Transverse colon (tissue), 4 donors: ENCODE measurements around the gene SUPT5H. TPM values are rescaled to one million over a fixed set of nuclear protein-coding genes. Genes with fewer than 3 reads are reported as not detected.
A peak's percentile ranks its signal among the peaks of the same experiment; 100 is the strongest.

ENCODE experiments used
- DNase-seq: peaks from one replicate; pipeline ENCODE4 v3.0.0-alpha.2; 2019
- H3K27ac ChIP-seq, 4 donors: fragments of 200-600 bp; sonication (generic); 2 replicates each; pipeline ENCODE4 v1.5.1; 2016 to 2018; ENCODE audit warnings: inconsistent platforms in 4 of 4
- H3K27me3 ChIP-seq: fragments of 200-600 bp; sonication (generic); 2 replicates; pipeline ENCODE4 v1.5.1; 2017; ENCODE audit warnings: inconsistent platforms
- H3K36me3 ChIP-seq, 4 donors: fragments of 200-600 bp; sonication (generic); 2 replicates each; pipeline ENCODE4 v1.5.1; 2017 to 2019; ENCODE audit warnings: inconsistent platforms in 4 of 4
- H3K4me1 ChIP-seq, 4 donors: fragments of 200-600 bp; sonication (generic); 2 replicates each; pipeline ENCODE4 v1.5.1; 2017 to 2020; ENCODE audit warnings: inconsistent platforms in 4 of 4
- H3K4me3 ChIP-seq, 4 donors: fragments of 200-600 bp; sonication (generic); 1 replicate in 1 of 4; 2 replicates in 3 of 4; pipeline versions ENCODE4 v1.5.1 to v1.6.1; 2017 to 2019; ENCODE audit warnings: inconsistent platforms in 4 of 4
- H3K9me3 ChIP-seq, 2 donors: fragments of 200-600 bp; sonication (generic); 2 replicates each; pipeline ENCODE4 v1.5.1; 2017 to 2019; ENCODE audit warnings: inconsistent platforms in 2 of 2
- CTCF ChIP-seq, 5 experiments: fragments of 200-600 bp in 3 of 5; fragments of 450-650 bp in 2 of 5; sonication (generic) in 3 of 5; IDR thresholded peaks; 1 replicate in 2 of 5; 2 replicates in 3 of 5; pipeline ENCODE4 v1.5.1; 2016 to 2017; ENCODE audit warnings: antibody characterized with exemption in 5 of 5, inconsistent platforms in 3 of 5, mild to moderate bottlenecking in 2 of 5, moderate library complexity in 1 of 5
- EP300 ChIP-seq: sonication (generic); formaldehyde crosslinking; IDR thresholded peaks from one replicate; pipeline ENCODE4 v1.6.1; 2017; ENCODE audit warnings: antibody characterized with exemption, low read depth
- POLR2A ChIP-seq: fragments of 450-650 bp; IDR thresholded peaks from one replicate; pipeline ENCODE4 v1.6.1; 2016; ENCODE audit warnings: antibody characterized with exemption, mild to moderate bottlenecking, moderate library complexity
- POLR2AphosphoS5 ChIP-seq, 3 donors: sonication (generic); formaldehyde crosslinking; IDR thresholded peaks; one replicate each; pipeline ENCODE4 v1.6.1; 2016; ENCODE audit warnings: antibody characterized with exemption in 3 of 3
- WGBS, 2 donors: methylation state at CpG; one replicate each; pipeline ENCODE4 v1.1.5; 2018; ENCODE audit warnings: low coverage in 1 of 2; 5-methylcytosine and 5-hydroxymethylcytosine counted together
- in situ Hi-C, 4 donors: fragments of 200-750 bp; cut with MboI; loops; one replicate each; pipeline versions ENCODE4 v1.15.0 to v1.15.1; 2017; ENCODE audit warnings: low sequenced_read_pairs in 3 of 4, low pct_ligation_motif_present in 1 of 4, low pct_unique_long_range_greater_than_20kb in 1 of 4
- intact Hi-C: fragments of 100-400 bp; cut with DNase I; formaldehyde crosslinking; loops from one replicate; pipeline ENCODE4 v1.15.1; 2023; ENCODE audit warnings: low total_unique reads
- total RNA-seq, 4 donors: library from RNA; depleted of rRNA; stranded (reverse); fragments of >200 nt; gene quantifications; one replicate each; pipeline ENCODE4 v1.1.0, GENCODE V29; 2016

The SUPT5H gene
- total RNA-seq: 100 to 1,000 TPM in 3 of 4 donors, 10 to 100 TPM in 1; 97.1 to 161 (median 125) TPM

DNA sequence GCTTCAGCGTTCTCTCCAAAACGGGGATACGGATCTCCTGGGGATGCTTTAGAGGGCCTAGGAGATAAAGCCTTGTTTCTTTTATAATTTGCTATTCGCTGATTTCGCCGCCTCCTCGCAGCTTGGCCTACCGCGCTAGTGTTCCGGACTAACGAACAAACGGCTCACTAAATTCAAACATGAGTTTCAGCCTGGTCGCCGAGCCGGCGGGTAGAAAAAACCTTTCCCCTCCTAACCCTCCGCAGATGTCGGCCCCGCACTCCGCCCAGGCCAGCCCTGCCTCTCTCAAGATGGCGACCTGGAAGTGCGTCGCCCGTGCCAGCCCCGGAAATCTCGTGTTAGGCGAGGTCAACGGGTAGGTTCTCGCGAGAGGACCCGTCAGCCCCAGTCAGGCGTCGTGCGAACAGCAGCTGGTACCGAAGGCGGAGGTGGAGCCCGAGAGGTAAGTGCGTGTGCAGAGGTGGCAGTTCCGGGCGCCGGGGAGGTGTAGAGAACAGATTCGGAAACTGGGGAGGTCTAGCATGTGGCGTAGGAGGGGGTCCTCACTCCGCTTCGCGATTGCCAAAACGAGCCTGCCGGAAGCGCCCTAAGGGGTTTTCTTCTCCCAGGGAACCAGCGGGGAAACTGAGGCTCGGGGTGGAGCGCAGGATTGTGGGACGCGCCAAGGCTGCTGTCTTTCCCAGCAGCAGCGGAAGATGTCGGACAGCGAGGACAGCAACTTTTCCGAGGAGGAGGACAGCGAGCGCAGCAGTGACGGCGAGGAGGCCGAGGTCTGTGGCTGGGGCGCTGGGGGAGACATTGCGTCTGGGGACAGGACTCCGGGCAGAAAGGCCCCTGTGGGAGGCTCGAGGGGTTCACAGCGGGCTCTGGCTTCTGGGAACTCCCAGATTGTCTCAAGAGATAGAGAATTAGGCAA lies at the start of gene SUPT5H:
SUPT5H (plus strand) TSS at position 387 of the 916 bp plus-strand sequence; CDS start at position 696, 309 bp downstream.
- Histone ChIP-seq H3K4me1 (peaks cover 13 to 43% (median 27%) of the 10 kb centered on the region in 4 donors), H3K9me3 (no peaks in the 10 kb centered on the region), H3K4me3 (peak within 1 kb of the TSS; percentile 61 to 95 (median 94)), H3K27me3 (no peaks in the 10 kb centered on the region), H3K27ac (peak within 1 kb of the TSS; percentile 88 to 98 (median 96)), H3K36me3 (no peaks in the 10 kb centered on the region)
- peak; percentile 98 for DNase-seq
- 0% methylated on average over 3 to 68 of the region's 68 CpGs for WGBS, 2 donors
- TF ChIP-seq POLR2A: peak; percentile 96
- peak; percentile 97 to 99 (median 98) for TF ChIP-seq POLR2AphosphoS5 (IDR thresholded peaks at IDR 0.05)
- TF ChIP-seq CTCF (IDR thresholded peaks at IDR 0.05): no peak
- no peak for TF ChIP-seq EP300
- intact Hi-C loops: no loop called here
- in situ Hi-C loops: loop anchor here in 2 of 4 donors (10.0 to 25.0 kb wide), 2 partner anchors 89 to 92 kb away; partner anchors contain the start of genes EID2B (in 2 of the 2) and EID2 (in 1 of the 2)

GRCh38 chr19:39397360-39398296 lies 47.8 kb upstream of the SUPT5H start:
- no peaks in the 10 kb centered on the region for H3K9me3 ChIP-seq
- in situ Hi-C loops: loop anchor here in 1 of 4 donors (10.0 kb wide), 1 partner anchor 53 kb away; the partner anchor contains the start of gene SAMD4B
- intact Hi-C loops: loop anchor here (2.0 kb wide), 1 partner anchor 15 kb away; the partner anchor contains the start of gene PLEKHG2

GRCh38 chr19:39398297-39398864 lies 47.0 kb upstream of the SUPT5H start:
- Histone ChIP-seq H3K27me3 (no peaks in the 10 kb centered on the region), H3K4me1 (peaks cover 38 to 62% (median 52%) of the 10 kb centered on the region in 4 donors), H3K9me3 (no peaks in the 10 kb centered on the region), H3K36me3 (peaks cover 0 to 7% (median 3%) of the 10 kb centered on the region in 4 donors), H3K27ac (peak overlapping the region; percentile 98 to 100 (median 99)), H3K4me3 (peak overlapping the region in 3 of 4 donors; percentile 8 to 31 (median 13))
- TF ChIP-seq POLR2AphosphoS5 (IDR thresholded peaks at IDR 0.05) (peak; percentile 35 to 86 (median 82)), POLR2A (no peak)
- DNase-seq: peak; percentile 89
- 45% methylated on average over 11 of the region's 11 CpGs; no CpG with 5 or more reads in 1 of the 2 donors for WGBS, 2 donors
- intact Hi-C loops (loop anchor here (2.0 kb wide), 1 partner anchor 14 kb away; the partner anchor contains the start of gene PLEKHG2), in situ Hi-C loops (loop anchor here in 1 of 4 donors (10.0 kb wide), 1 partner anchor 54 kb away; the partner anchor contains the start of gene SAMD4B)

More at GRCh38 chr19:39397360-39398296, 47.8 kb upstream of the SUPT5H start:
- Histone ChIP-seq H3K4me3 (peak overlapping the region in 3 of 4 donors; percentile 8 to 31 (median 13)), H3K36me3 (peaks cover 0 to 7% (median 3%) of the 10 kb centered on the region in 4 donors), H3K27ac (peak overlapping the region; percentile 98 to 100 (median 99)), H3K27me3 (no peaks in the 10 kb centered on the region), H3K4me1 (peaks cover 38 to 56% (median 45%) of the 10 kb centered on the region in 4 donors)
- TF ChIP-seq POLR2A (peak; percentile 93), EP300 (peak; percentile 80), POLR2AphosphoS5 (IDR thresholded peaks at IDR 0.05) (peak; percentile 50 to 94 (median 91)), CTCF (IDR thresholded peaks at IDR 0.05) (peak; percentile 93 to 99 (median 97))
- DNase-seq: peak; percentile 96
- 26% methylated on average over 16 of the region's 17 CpGs; no CpG with 5 or more reads in 1 of the 2 donors for WGBS, 2 donors
